Measurements from ENCODE around the gene FLOT1. TPM values are rescaled to one million over a fixed set of nuclear protein-coding genes. Genes with fewer than 3 reads are reported as not detected.
A peak's percentile ranks its signal among the peaks of the same experiment; 100 is the strongest.

FLOT1 gene
- total and polyA plus RNA-seq, 9 of the 15 experiments (the other 6 are each of a cell fraction or from before 2014, with no cell fraction given): 11.7 to 149 (median 118) TPM

- TF ChIP-seq TRIM28 (IDR thresholded peaks at IDR 0.05) (no peak), TCF7 (IDR thresholded peaks at IDR 0.05; ENCODE audit: borderline replicate concordance) (peak; percentile 39; the same call in 1 of the 2 replicates), EGR1 (conservative IDR thresholded peaks at IDR 0.05) (0 out of 2 replicates have a peak, but pooled peaks have one; percentile 4), TFE3 (CRISPR knock-in tag; IDR thresholded peaks at IDR 0.05) (no peak), RB1 (IDR thresholded peaks at IDR 0.05; ENCODE audit: low read depth) (peak; percentile 71), GTF2F1 (IDR thresholded peaks at IDR 0.05; ENCODE audit: low read depth, low read length) (no peak), RAD21 (CRISPR knock-in tag; conservative IDR thresholded peaks at IDR 0.05 in 1 of 2, IDR thresholded peaks at IDR 0.05 in 1 of 2) (0 out of 4 replicates have a peak, but pooled peaks of 1 of the 2 experiments have one; percentile 11), NUFIP1 (IDR thresholded peaks at IDR 0.05; ENCODE audit: partially characterized antibody) (no peak), MCM7 (IDR thresholded peaks at IDR 0.05) (no peak), MYC (IDR thresholded peaks at IDR 0.05; ENCODE audit: low read depth, low read length) (peak; percentile 47), MYC (CRISPR knock-in tag; IDR thresholded peaks at IDR 0.05; ENCODE audit: borderline replicate concordance, low read depth) (no peak), ZZZ3 (IDR thresholded peaks at IDR 0.05) (no peak), RFX5 (IDR thresholded peaks at IDR 0.05; ENCODE audit: low read depth, low read length) (no peak), ZFP30 (CRISPR knock-in tag; IDR thresholded peaks at IDR 0.05; ENCODE audit: borderline replicate concordance) (no peak), AFF1 (IDR thresholded peaks at IDR 0.05; ENCODE audit: low read depth in 1 of 2, partially characterized antibody in 2 of 2) (no peak), HIVEP1 (CRISPR knock-in tag; IDR thresholded peaks at IDR 0.05) (no peak), TFAP4 (CRISPR knock-in tag; IDR thresholded peaks at IDR 0.05; ENCODE audit: borderline replicate concordance) (peak; percentile 93), ZNF384 (IDR thresholded peaks at IDR 0.05; ENCODE audit: low read depth, low read length) (no peak), THRB (CRISPR knock-in tag; conservative IDR thresholded peaks at IDR 0.05) (no peak), ZNF408 (CRISPR knock-in tag; IDR thresholded peaks at IDR 0.05; ENCODE audit: low read depth) (no peak), TAL1 (IDR thresholded peaks at IDR 0.05) (no peak), NCOA1 (IDR thresholded peaks at IDR 0.05; ENCODE audit: low read depth) (no peak)
Observed at GRCh38 chr6:30690403-30691207, 51.9 kb downstream of the FLOT1 start, which contains the start of gene NRM (continued).
